HCT116 (cell line): ENCODE results near the gene DKK2. TPM values are rescaled to one million over a fixed set of nuclear protein-coding genes. Genes with fewer than 3 reads are reported as not detected.

Experiments
- ATAC-seq: fragments of 200-7000 bp; cut with Tn5 transposase; 2 replicates; pipeline ENCODE4 v1.9.1; 2020; ENCODE audit warnings: mild to moderate bottlenecking, moderate library complexity
- BruUV-seq: library from RNA; stranded (reverse); fragments of 400-500 nt; replicated peaks from 2 replicates; lab custom pipeline; 2021; lab: Mats Ljungman, UMichigan
- CTCF ChIA-PET: fragments of 300-600 bp; sonication (Branson Sonifier 250); formaldehyde crosslinking; loops from one replicate; lab custom pipeline; 2021; ENCODE audit warnings: antibody characterized with exemption; lab: Charles Lee
- POLR2A ChIA-PET: fragments of 300-600, 350-600 bp; sonication (Branson Sonifier 250); formaldehyde crosslinking; loops from one replicate; lab custom pipeline; 2021; ENCODE audit warnings: antibody characterized with exemption; lab: Charles Lee
- RAD21 ChIA-PET, 2 experiments: fragments of 300-600 bp; sonication (Branson Sonifier 250); formaldehyde crosslinking; loops; one replicate each; lab custom pipeline; 2023; ENCODE audit warnings: low total read pairs in 2 of 2; ENCODE audit not compliant: uncharacterized antibody in 2 of 2, unreplicated experiment in 2 of 2, low non-redundant PET in 1 of 2; lab: Charles Lee
- DNase-seq: peaks from one replicate; pipeline ENCODE4 v3.0.0-alpha.2; 2010; ENCODE audit warnings: low read depth, low spot score
- H2AFZ ChIP-seq: fragments of 200-600 bp; shearing (Covaris generic), sonication (generic); 2 replicates; pipeline ENCODE4 v1.6.1; 2017; ENCODE audit warnings: low read depth, mixed run types, mixed read lengths, antibody characterized with exemption, low read length; ENCODE audit not compliant: poor library complexity, severe bottlenecking
- H3K27ac ChIP-seq: 2 replicates; pipeline ENCODE4 v1.5.1; 2012; ENCODE audit warnings: low read depth, low read length
- H3K27me3 ChIP-seq: fragments of 200-600 bp; sonication (generic); 2 replicates; pipeline ENCODE4 v1.6.1; 2016; ENCODE audit warnings: mixed run types, low read length, mixed read lengths; ENCODE audit not compliant: insufficient read depth
- H3K36me3 ChIP-seq, 2 experiments: fragments of 200-500 bp in 1 of 2; fragments of 200-600 bp in 1 of 2; sonication (Bioruptor generic) in 1 of 2; sonication (generic) in 1 of 2; 2 replicates each; pipeline versions ENCODE4 v1.5.1 to v1.6.1; 2014 to 2016; ENCODE audit warnings: low read length in 2 of 2, inconsistent platforms in 1 of 2, mixed read lengths in 1 of 2, mixed run types in 1 of 2; ENCODE audit not compliant: insufficient read depth in 2 of 2, control insufficient read depth in 1 of 2
- H3K4me1 ChIP-seq, 2 experiments: fragments of 200-600 bp in 1 of 2; sonication (generic) in 1 of 2; 2 replicates each; pipeline versions ENCODE4 v1.5.1 to v1.6.1; 2012 to 2017; ENCODE audit warnings: low read length in 2 of 2, inconsistent platforms in 1 of 2, mild to moderate bottlenecking in 1 of 2, mixed read lengths in 1 of 2, mixed run types in 1 of 2, moderate library complexity in 1 of 2; ENCODE audit not compliant: insufficient read depth in 2 of 2, control insufficient read depth in 1 of 2
- H3K4me2 ChIP-seq: fragments of 200-600 bp; sonication (generic); 2 replicates; pipeline ENCODE4 v1.6.1; 2017; ENCODE audit warnings: mixed run types, low read length, mixed read lengths
- H3K4me3 ChIP-seq, 2 experiments: fragments of 200-600 bp in 1 of 2; sonication (generic) in 1 of 2; replicated peaks in 1 of 2; 2 replicates each; pipeline ENCODE4 v1.5.1; 2011 to 2016; ENCODE audit warnings: low read length in 2 of 2, control low read depth in 1 of 2, low read depth in 1 of 2, mild to moderate bottlenecking in 1 of 2, mixed read lengths in 1 of 2, mixed run types in 1 of 2
- H3K79me2 ChIP-seq: fragments of 200-600 bp; sonication (generic); 2 replicates; pipeline ENCODE4 v1.6.1; 2017; ENCODE audit warnings: mild to moderate bottlenecking, mixed run types, low read length, moderate library complexity, mixed read lengths; ENCODE audit not compliant: insufficient read depth
- H3K9ac ChIP-seq: fragments of 200-600 bp; sonication (generic); 2 replicates; pipeline ENCODE4 v1.6.1; 2016; ENCODE audit warnings: low read length, mixed read lengths
- H3K9me2 ChIP-seq: fragments of 200-600 bp; sonication (generic), shearing (Covaris generic); 2 replicates; pipeline ENCODE4 v1.6.1; 2017; ENCODE audit warnings: mixed run types, mild to moderate bottlenecking, moderate library complexity; ENCODE audit not compliant: insufficient read depth
- H3K9me3 ChIP-seq, 2 experiments: fragments of 200-500 bp in 1 of 2; fragments of 200-600 bp in 1 of 2; sonication (Bioruptor generic) in 1 of 2; sonication (generic) in 1 of 2; 2 replicates each; pipeline ENCODE4 v1.6.1; 2014 to 2017; ENCODE audit warnings: low read length in 2 of 2, mixed read lengths in 2 of 2, inconsistent platforms in 1 of 2, low read depth in 1 of 2, mild to moderate bottlenecking in 1 of 2, mixed run types in 1 of 2, moderate library complexity in 1 of 2; ENCODE audit not compliant: control insufficient read depth in 1 of 2, insufficient read depth in 1 of 2
- H4K20me1 ChIP-seq: fragments of 200-600 bp; sonication (generic), shearing (Covaris generic); 2 replicates; pipeline ENCODE4 v1.6.1; 2017; ENCODE audit warnings: mixed run types, mild to moderate bottlenecking, moderate library complexity; ENCODE audit not compliant: insufficient read depth
- ATF3 ChIP-seq: IDR thresholded peaks from 2 replicates; pipeline ENCODE4 v1.6.1; 2012
- CEBPB ChIP-seq: IDR thresholded peaks from 2 replicates; pipeline ENCODE4 v1.6.1; 2012; ENCODE audit warnings: low read depth
- EGR1 ChIP-seq: IDR thresholded peaks from 2 replicates; pipeline ENCODE4 v1.6.1; 2012; ENCODE audit warnings: low read depth
- EZH2 ChIP-seq: fragments of 200-600 bp; sonication (generic); IDR thresholded peaks from 2 replicates; pipeline ENCODE4 v1.6.1; 2017; ENCODE audit warnings: antibody characterized with exemption, mixed run types
- MAX ChIP-seq: IDR thresholded peaks from 2 replicates; pipeline ENCODE4 v1.6.1; 2012
- POLR2A ChIP-seq: IDR thresholded peaks from 2 replicates; pipeline ENCODE4 v1.7.0; 2011; ENCODE audit warnings: borderline replicate concordance; ENCODE audit not compliant: insufficient read depth, insufficient read length; ENCODE audit errors: extremely low read depth
- SRF ChIP-seq: IDR thresholded peaks from 2 replicates; pipeline ENCODE4 v1.6.1; 2012; ENCODE audit warnings: low read depth
- TCF7L2 ChIP-seq: IDR thresholded peaks from 2 replicates; pipeline ENCODE4 v1.7.0; 2011; ENCODE audit warnings: borderline replicate concordance, inconsistent platforms; ENCODE audit not compliant: insufficient read depth, insufficient read length; ENCODE audit errors: extremely low read depth
- YY1 ChIP-seq: IDR thresholded peaks from 2 replicates; pipeline ENCODE4 v1.6.1; 2011; ENCODE audit warnings: low read length, low read depth, moderate library complexity, mild to moderate bottlenecking; ENCODE audit not compliant: insufficient replicate concordance; ENCODE audit errors: extremely low read depth
- ZBTB33 ChIP-seq: IDR thresholded peaks from 2 replicates; pipeline ENCODE4 v1.6.1; 2011; ENCODE audit warnings: mild to moderate bottlenecking, low read length, moderate library complexity; ENCODE audit not compliant: insufficient replicate concordance; ENCODE audit errors: extremely low read depth
- ZFX ChIP-seq: fragments of 450-650 bp; IDR thresholded peaks from 2 replicates; pipeline ENCODE4 v1.6.1; 2017
- ZNF274 ChIP-seq: fragments of 200-500 bp; sonication (Bioruptor generic); IDR thresholded peaks from 2 replicates; pipeline ENCODE4 v1.6.1; 2014; ENCODE audit warnings: mild to moderate bottlenecking, low read depth, low read length, inconsistent platforms
- intact Hi-C: fragments of 100-400 bp; cut with micrococcal nuclease; formaldehyde crosslinking; loops from 2 replicates; pipeline ENCODE4 v1.10.0; 2022
- total RNA-seq: library from RNA; stranded (reverse); gene quantifications from one replicate; pipeline ENCODE4 v1.2.1, GENCODE V29; 2021; ENCODE audit not compliant: unreplicated experiment

The DKK2 gene
- total RNA-seq, 1 experiment from 2014 or later, result not detected

- no peak overlapping the region for H3K4me3 ChIP-seq
- no peaks in the 10 kb centered on the region for H3K36me3 ChIP-seq
- ATAC-seq (no peak), DNase-seq (no peak)
- H4K20me1 ChIP-seq, result no peaks in the 10 kb centered on the region
- no peaks in the 10 kb centered on the region for H3K79me2 ChIP-seq
- H3K27ac ChIP-seq, result no peak overlapping the region
- no peak overlapping the region for H2AFZ ChIP-seq
- no peaks in the 10 kb centered on the region for H3K4me1 ChIP-seq
- no peaks in the 10 kb centered on the region for H3K27me3 ChIP-seq
- RAD21 ChIA-PET, result no interaction called here
- POLR2A ChIA-PET, result no interaction called here
- no peak for TF ChIP-seq EGR1
- TF ChIP-seq EZH2, result no peak
- no peak for TF ChIP-seq ZFX
- no peak for TF ChIP-seq CEBPB
- TF ChIP-seq MAX, result no peak
- no peak for TF ChIP-seq ATF3
- no peak for TF ChIP-seq SRF
- TF ChIP-seq ZBTB33, result no peak
- no peak for TF ChIP-seq TCF7L2
- no peak for TF ChIP-seq YY1
- TF ChIP-seq ZNF274, result no peak
- TF ChIP-seq POLR2A, result no peak
- CTCF ChIA-PET, result no interaction called here
- no peaks in the 10 kb centered on the region for H3K9me2 ChIP-seq
- H3K4me2 ChIP-seq, result no peak overlapping the region
- no TSS peak for BruUV-seq
- H3K9ac ChIP-seq, result no peak overlapping the region
- intact Hi-C loops, result no loop called here
- H3K9me3 ChIP-seq, result no peaks in the 10 kb centered on the region
These were observed 42.3 kb downstream of the DKK2 start for GRCh38 chr4:106993827-106994226.
